Measurements from ENCODE around the gene HTR2B.

DNA sequence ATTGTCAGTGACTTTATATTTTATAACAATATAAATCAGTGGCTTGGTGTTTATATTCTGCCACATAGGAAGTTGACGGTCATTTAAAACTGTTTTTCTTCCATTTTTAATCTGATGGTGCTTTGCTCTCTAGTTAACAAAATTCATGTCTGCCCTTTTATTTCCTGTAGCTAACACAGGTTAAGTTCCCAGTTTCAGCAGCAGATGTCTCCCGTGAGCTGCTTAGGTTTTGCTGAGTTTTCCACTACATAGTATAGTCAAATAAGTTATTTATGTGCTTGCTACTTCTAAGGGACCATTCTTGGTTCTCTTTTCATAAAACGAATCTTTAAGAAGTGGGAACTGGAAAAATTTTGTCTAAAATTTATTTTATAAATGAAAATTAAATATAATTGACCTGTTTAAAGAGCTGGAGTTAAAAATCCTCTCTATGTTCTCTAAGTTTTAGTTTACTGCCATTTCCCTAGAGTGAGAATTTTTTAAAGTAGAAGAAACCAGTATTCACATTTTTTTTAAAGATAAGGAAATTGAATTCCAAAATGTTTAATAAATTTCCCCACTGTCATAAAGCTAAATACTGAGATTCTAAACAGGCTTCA, 20.6 kb downstream of the HTR2B start:
- TF ChIP-seq, protein P1, sequence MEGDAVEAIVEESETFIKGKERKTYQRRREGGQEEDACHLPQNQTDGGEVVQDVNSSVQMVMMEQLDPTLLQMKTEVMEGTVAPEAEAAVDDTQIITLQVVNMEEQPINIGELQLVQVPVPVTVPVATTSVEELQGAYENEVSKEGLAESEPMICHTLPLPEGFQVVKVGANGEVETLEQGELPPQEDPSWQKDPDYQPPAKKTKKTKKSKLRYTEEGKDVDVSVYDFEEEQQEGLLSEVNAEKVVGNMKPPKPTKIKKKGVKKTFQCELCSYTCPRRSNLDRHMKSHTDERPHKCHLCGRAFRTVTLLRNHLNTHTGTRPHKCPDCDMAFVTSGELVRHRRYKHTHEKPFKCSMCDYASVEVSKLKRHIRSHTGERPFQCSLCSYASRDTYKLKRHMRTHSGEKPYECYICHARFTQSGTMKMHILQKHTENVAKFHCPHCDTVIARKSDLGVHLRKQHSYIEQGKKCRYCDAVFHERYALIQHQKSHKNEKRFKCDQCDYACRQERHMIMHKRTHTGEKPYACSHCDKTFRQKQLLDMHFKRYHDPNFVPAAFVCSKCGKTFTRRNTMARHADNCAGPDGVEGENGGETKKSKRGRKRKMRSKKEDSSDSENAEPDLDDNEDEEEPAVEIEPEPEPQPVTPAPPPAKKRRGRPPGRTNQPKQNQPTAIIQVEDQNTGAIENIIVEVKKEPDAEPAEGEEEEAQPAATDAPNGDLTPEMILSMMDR (IDR thresholded peaks at IDR 0.05) = peak; percentile 65 to 91 (median 84)
- no peak for TF ChIP-seq POLR2A (IDR thresholded peaks at IDR 0.05)

All from heart left ventricle (tissue), 13 donors.